ENCODE data around the gene SH3BP4. TPM values are rescaled to one million over a fixed set of nuclear protein-coding genes. Genes with fewer than 3 reads are reported as not detected.

Gene SH3BP4
- total and polyA plus RNA-seq, 4 donors: 4.1 to 18.4 (median 12.2) TPM

GRCh38 chr2:234912437-234912836, 39.4 kb upstream of the SH3BP4 start (continued):
- TF ChIP-seq REST (IDR thresholded peaks at IDR 0.05) (no peak), GABPA (IDR thresholded peaks at IDR 0.05 in 1 of 2, conservative IDR thresholded peaks at IDR 0.05 in 1 of 2) (no peak), FOXA2 (IDR thresholded peaks at IDR 0.05) (no peak)

DNA sequence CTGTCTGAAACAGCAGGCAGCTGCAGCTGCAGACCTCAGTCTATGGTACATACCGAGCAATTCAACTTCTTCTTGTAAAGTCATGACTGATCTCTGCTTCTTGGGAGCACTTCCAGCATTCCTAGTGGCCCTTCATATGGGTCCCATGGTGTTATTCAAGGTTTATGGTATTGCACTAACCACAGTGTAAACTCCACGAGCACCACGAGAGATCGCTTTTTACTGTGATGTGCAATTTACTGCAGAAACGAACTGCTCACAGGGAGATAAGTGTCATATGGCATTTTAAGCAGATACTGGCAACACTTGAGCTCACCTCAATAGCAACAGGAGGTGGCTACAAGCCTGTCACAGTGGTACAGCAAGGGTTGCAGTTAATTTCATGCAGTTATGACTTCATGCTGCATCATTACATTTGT, 38.6 kb upstream of the SH3BP4 start:
- H3K9me3 ChIP-seq (ENCODE audit: control insufficient read depth in 4 of 4, low read length in 3 of 4): no peaks in the 10 kb centered on the region
- TF ChIP-seq HNF4G (IDR thresholded peaks at IDR 0.05) (no peak), EGR1 (IDR thresholded peaks at IDR 0.05; ENCODE audit: low read depth in 2 of 2) (no peak), FOXA2 (IDR thresholded peaks at IDR 0.05) (no peak), GABPA (IDR thresholded peaks at IDR 0.05 in 1 of 2, conservative IDR thresholded peaks at IDR 0.05 in 1 of 2) (no peak), REST (IDR thresholded peaks at IDR 0.05) (no peak), FOXA1 (IDR thresholded peaks at IDR 0.05) (no peak)
- H3K4me3 ChIP-seq (ENCODE audit: low read depth in 1 of 3, low read length in 3 of 3): no peak overlapping the region
- no peaks in the 10 kb centered on the region for H3K27me3 ChIP-seq (ENCODE audit: control insufficient read depth in 4 of 4, insufficient read depth in 4 of 4, low read length in 3 of 4)
- DNase-seq (ENCODE audit: low spot score): no peak
- 86% methylated on average over 5 of the region's 5 CpGs for WGBS
- no peak overlapping the region for H3K27ac ChIP-seq (ENCODE audit: low read depth in 1 of 2, low read length in 2 of 2)
- H3K4me1 ChIP-seq (ENCODE audit: control insufficient read depth in 4 of 4, insufficient read depth in 4 of 4, low read length in 3 of 4): no peaks in the 10 kb centered on the region
- H3K9ac ChIP-seq (ENCODE audit: low read depth in 1 of 2, low read length in 2 of 2): no peak overlapping the region
- no peaks in the 10 kb centered on the region for H3K36me3 ChIP-seq (ENCODE audit: control insufficient read depth in 4 of 4, insufficient read depth in 3 of 4, low read depth in 1 of 4, low read length in 3 of 4)

DNA sequence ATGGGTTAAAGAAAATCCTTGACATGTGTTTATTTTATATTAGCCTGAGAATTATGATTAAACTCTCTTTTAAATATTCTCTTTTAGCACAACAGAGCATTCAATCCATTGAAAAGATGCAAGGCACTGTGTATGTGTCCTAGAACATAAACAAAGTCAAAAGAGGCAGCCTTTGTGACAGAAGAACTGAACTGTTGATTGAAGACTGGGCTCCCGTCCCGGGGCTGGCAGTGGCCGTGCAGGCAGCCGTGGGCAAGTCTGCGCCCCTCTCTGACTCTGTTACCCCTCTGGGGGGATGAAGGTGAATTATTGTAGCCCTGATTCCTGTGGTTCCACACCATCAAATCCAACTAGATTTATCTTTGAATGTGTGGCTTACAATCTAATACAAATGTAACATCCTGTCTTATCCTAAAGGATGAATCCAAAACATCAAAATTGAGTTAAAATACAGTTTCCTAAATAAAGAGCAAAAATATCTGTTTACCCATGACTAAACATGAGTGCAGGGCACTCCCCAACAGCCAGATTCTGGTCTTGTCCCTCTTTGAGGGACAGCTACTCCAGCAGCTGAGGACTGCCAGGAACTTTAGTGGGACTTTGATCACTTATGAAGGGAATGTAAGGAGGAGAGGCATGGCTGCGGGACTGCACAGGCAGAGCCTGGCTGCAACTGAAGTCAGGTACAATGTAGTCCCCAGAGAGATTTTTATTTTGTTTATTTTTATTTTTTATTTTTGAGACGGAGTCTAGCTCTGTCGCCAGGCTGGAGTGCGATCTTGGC, 37.3 kb upstream of the SH3BP4 start:
- no peaks in the 10 kb centered on the region for H3K4me1 ChIP-seq (ENCODE audit: control insufficient read depth in 4 of 4, insufficient read depth in 4 of 4, low read length in 3 of 4)
- 91% methylated on average over 9 of the region's 9 CpGs for WGBS
- no peaks in the 10 kb centered on the region for H3K36me3 ChIP-seq (ENCODE audit: control insufficient read depth in 4 of 4, insufficient read depth in 3 of 4, low read depth in 1 of 4, low read length in 3 of 4)
- no peaks in the 10 kb centered on the region for H3K9me3 ChIP-seq (ENCODE audit: control insufficient read depth in 4 of 4, low read length in 3 of 4)
- TF ChIP-seq, protein P1, sequence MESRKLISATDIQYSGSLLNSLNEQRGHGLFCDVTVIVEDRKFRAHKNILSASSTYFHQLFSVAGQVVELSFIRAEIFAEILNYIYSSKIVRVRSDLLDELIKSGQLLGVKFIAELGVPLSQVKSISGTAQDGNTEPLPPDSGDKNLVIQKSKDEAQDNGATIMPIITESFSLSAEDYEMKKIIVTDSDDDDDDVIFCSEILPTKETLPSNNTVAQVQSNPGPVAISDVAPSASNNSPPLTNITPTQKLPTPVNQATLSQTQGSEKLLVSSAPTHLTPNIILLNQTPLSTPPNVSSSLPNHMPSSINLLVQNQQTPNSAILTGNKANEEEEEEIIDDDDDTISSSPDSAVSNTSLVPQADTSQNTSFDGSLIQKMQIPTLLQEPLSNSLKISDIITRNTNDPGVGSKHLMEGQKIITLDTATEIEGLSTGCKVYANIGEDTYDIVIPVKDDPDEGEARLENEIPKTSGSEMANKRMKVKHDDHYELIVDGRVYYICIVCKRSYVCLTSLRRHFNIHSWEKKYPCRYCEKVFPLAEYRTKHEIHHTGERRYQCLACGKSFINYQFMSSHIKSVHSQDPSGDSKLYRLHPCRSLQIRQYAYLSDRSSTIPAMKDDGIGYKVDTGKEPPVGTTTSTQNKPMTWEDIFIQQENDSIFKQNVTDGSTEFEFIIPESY (IDR thresholded peaks at IDR 0.05): no peak
- TF ChIP-seq SP1 (IDR thresholded peaks at IDR 0.05) (no peak), NR2F2 (IDR thresholded peaks at IDR 0.05) (no peak), RAD21 (IDR thresholded peaks at IDR 0.05) (no peak), YY1 (IDR thresholded peaks at IDR 0.05) (no peak), REST (IDR thresholded peaks at IDR 0.05) (no peak), CTCF (IDR thresholded peaks at IDR 0.05; ENCODE audit: low read depth, low read length, missing input control) (no peak), JUND (IDR thresholded peaks at IDR 0.05) (no peak)
- no peak overlapping the region for H3K4me3 ChIP-seq (ENCODE audit: low read depth in 1 of 3, low read length in 3 of 3)
- no peak overlapping the region for H3K9ac ChIP-seq (ENCODE audit: low read depth in 1 of 2, low read length in 2 of 2)
- no peaks in the 10 kb centered on the region for H3K27me3 ChIP-seq (ENCODE audit: control insufficient read depth in 4 of 4, insufficient read depth in 4 of 4, low read length in 3 of 4)
- DNase-seq (ENCODE audit: low spot score): no peak
- no peak overlapping the region for H3K27ac ChIP-seq (ENCODE audit: low read depth in 1 of 2, low read length in 2 of 2)
